GM19025 (cell line): Measurements from ENCODE around the gene SIGLEC7.
"Not testable (repeated sequence)": the region's sequence is repeated elsewhere in the genome, so short reads cannot be mapped to it uniquely, and the experiment has no call there.

ENCODE experiments used
- ATAC-seq: cut with Tn5 transposase; IDR thresholded peaks from one replicate; pipeline ENCODE4 v1.9.1; 2021; ENCODE audit warnings: mild to moderate bottlenecking, low read depth, moderate library complexity; ENCODE audit not compliant: unreplicated experiment

Gene SIGLEC7

DNA sequence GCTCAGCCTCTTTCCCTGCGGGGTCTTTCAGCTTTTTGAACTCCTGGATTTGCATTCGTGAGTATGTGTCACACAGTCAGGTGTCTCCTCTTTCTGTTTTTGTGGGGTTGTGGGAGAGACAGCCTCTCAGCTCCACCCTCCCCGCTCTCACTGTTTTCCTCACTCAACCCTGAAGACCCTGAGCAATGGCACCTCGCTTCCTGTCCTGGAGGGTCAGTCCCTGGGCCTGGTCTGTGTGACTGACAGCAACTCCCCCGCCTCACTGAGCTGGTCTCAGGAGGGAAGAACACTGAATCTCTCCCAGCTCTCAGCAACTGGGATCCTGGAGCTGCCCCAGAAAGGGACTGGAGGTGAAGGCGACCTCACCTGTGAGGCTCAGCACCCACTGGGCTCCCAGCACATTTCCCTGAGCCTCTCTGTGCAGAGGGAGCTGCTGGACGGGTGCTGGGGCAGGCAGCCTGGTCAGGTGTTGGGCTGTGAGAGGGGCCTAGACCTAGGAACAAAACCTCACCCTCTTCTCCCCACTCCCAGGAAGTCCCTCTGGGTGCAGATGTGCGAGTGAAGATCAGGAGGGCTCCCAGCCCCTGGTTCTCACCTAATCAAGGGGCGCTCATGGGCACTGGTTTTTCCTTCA lies 4.2 kb upstream of the SIGLEC7 start:
- no peak for ATAC-seq

DNA sequence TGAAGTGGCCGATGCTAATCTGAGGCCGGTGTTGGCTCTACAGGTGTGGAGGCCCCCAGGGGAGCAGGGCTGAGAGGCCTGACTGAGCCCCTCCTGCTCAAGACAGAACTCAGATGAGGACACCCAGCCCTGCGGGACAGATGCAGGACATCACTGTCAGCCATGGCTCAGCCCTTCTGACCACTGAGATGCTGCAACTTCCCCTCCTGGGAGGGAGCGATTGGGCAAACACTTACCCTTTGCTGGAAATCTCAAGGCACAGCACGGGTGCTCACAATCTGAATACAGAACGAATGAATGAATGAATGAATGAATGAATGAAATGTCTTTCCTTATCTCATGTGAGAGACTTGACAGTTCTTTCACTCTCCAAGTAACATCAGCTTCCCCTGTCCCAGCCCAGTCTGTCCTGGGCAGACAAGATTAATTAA lies 3.5 kb upstream of the SIGLEC7 start:
- ATAC-seq = no peak

DNA sequence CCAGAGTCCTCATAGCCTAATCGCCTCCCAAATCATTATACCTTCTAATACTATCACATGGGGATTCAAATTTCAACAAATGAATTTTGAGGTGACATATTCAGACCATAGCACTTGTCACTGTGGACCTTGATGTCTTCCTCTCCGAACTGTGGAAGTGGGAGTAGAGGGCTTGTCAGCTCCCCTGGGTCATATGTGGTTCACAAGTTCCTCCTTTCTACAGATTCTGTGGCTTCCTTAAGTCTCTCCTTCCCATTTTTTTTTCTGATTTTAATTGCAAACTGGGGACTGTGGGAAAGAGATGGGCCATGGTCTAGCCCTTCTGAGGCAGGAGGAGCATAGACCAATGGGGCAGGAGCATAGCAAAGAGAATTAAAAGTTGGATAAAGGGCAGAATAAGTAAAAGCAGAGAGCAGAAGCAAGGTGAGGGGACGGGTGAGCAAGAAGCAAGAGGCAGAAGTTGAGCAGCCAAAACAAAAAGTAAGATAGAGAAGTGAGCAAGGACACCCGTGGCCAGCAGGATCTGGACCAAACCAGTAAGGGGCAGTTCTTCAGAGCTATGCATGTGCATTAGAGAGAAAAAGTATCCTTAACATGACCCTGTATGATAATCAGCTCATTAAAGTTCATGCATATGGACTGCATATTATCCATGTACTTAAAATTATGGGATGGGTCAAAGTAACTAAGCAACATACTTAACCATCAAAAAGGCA lies 2.6 kb upstream of the SIGLEC7 start:
- ATAC-seq = no peak

DNA sequence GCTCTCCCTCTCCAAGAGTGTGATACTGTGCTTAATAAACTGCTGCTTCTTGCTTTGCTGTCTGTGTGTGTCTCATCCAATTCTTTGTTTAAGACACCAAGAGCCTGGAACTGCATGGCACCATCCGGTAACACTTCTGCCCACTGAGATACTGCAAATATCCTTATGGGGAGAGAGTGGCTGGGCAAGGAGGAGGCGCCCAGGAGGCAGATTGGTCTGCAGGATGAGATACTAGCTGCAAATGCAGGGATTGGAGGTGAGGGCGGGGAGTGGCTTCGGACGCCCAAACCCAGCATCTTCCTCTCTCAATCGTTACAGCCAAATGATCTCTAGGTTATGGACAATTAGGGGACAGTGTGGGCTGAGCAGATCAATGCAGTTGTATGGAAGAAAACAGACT lies 1.7 kb upstream of the SIGLEC7 start:
- ATAC-seq = no peak

DNA sequence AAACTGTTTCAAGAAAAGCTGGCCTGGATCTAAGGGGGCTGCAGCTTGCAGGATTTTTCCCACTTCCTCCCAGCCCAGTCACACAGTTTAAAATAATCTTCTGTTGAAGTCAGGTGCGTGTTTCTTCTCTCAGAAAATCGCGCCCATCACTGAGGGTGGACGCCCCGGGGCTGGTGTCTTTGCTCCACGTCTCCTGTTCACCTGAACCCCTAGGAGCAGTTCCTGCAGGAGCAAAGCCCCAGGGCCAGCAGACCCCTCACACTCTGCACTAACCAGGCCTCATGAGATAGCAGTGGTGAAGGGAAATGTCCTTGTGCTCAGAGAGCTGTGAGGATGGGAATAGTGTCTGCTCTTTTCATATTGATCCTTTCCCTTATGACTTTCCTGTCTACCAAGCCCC lies 920 bp upstream of the SIGLEC7 start:
- no peak for ATAC-seq

DNA sequence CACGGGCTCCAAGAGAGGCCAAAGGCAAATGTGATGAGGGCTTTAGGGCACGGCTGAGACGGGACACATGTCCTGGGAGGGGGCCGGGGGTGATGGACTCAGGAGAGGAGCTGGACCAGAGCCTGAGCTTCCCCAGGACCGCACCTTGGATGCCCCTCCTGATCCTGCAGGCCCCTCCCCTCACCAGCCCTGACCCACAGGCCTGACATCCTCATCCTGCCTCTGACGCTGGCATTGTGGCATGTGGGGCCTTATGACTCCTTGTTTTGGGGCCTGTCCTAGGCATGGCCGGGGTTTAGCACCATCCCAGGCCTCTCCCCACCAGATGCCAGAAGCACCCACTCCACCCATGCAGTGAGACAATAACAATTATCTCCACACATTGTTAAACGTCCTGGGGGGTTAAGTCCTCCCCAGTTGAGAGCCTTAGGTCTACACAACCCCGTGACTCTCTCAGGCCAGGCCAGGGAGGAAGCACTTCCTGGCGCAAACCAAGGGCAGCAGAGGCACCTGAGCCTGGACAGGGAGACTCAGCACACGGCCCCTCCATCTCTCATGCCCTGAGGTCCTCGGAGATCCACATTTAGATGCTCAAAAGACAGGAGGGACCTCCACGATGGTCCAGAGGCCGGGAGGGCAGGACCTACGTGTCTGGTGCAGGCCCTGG lies 841 bp downstream of the SIGLEC7 start:
- ATAC-seq = not testable (repeated sequence)

DNA sequence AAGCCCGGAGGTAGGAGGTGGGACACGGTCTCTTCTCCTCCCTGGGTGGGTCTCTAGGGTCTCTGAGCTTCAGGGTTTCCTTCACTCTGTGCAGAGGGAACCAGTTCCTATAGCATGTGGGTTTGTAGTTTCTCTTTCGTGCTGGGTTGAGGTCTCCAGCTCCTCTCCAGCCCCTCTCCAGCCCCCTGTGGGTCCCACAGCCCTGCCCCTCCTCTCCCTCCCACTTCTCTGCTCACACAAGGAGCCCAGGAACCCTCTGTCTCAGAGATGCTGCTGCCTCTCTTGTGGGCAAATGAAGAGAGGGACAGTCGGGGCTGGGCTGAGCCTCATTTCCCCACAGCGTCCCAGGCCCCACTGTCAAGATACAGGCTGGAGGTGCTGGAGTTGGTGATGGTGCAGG lies 1.4 kb downstream of the SIGLEC7 start:
- no peak for ATAC-seq

DNA sequence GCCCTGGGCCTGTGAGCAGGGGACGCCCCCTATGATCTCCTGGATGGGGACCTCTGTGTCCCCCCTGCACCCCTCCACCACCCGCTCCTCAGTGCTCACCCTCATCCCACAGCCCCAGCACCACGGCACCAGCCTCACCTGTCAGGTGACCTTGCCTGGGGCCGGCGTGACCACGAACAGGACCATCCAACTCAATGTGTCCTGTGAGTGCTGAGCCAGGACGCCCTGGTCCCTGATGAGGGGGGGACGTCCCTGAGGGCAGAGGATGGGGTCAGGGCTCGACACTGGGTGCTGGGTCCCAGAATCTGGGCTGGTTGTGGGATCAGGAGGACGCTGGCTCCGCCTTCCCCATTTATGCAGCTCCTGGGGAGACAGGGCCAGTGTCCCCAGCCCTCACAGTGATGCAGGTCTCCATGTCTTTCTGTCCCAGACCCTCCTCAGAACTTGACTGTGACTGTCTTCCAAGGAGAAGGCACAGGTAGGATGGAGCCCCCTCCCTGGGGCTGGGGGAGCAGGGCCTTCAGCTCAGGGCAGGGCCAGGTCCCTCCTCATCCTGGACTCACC lies 2.5 kb downstream of the SIGLEC7 start:
- no peak for ATAC-seq

DNA sequence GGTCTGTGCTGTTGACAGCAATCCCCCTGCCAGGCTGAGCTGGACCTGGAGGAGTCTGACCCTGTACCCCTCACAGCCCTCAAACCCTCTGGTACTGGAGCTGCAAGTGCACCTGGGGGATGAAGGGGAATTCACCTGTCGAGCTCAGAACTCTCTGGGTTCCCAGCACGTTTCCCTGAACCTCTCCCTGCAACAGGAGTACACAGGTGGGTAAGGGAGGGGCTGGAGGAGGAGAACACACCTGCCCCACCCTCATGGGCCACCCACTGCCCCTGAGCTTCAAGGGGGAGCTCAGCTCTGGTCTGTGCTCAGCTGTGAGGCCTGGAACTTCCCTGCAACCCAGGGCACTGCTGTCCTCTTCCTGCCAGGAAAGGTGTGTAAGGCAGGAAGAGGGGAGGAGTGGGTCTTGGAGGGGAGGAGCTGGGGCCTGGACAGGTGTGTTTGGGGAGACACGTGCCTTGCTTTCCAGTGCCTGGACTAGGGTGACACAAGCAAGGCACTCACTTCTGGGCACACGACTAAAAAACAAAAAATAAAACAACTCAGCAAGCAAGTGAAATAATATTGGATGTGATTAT lies 3.9 kb downstream of the SIGLEC7 start:
- no peak for ATAC-seq

DNA sequence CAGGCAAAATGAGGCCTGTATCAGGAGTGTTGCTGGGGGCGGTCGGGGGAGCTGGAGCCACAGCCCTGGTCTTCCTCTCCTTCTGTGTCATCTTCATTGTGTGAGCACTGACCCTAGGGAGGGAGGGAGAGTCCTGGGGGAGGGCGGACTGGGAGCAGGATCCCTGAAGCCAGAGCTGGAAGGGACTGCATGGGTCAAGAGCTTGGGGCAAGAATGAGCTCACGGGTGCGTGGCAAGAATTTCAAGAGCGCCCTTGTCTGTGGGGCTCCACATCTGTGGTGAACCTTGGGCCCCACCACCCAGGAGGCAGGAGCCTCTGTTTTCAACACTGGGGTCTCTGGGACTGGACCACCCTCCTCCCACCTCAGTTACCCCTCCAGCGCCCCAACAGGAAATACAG lies 4.7 kb downstream of the SIGLEC7 start:
- no peak for ATAC-seq

DNA sequence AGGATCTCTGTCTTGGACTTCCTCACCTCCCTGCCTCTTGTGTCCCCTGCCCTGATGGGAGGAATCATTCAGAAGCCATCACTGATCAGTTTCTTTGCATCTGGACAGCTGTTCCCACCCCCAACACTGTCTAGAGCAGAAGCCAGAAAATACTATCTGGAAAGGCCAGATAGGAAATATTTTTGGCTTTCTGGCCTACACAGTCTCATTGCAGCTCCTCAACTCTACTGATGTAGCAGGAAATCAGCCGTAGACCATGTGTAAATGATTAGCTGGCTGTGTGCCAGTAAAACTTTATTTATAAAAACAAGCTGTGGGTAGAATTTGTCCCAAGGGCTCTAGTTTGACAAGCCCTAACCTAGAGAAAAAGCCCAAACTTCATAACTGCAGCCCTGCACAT lies 5.6 kb downstream of the SIGLEC7 start:
- ATAC-seq = no peak

DNA sequence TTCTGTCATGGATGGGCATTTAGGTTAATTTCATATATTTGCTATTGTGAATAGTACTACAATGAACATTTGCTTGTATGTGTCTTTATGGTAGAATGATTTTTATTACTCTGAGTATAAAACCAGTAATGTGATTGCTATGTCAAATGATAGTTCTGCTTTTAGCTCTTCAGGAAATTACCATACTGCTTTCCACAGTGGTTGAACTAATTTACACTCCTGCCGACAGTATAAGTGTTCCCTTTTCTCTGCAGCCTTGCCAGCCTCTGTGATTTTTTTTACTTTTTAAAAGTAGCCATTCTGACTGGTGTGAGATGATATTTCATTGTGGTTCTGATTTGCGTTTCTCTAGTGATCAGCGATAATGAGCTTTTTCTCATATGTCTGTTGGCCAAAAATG lies 6.5 kb downstream of the SIGLEC7 start:
- no peak for ATAC-seq

DNA sequence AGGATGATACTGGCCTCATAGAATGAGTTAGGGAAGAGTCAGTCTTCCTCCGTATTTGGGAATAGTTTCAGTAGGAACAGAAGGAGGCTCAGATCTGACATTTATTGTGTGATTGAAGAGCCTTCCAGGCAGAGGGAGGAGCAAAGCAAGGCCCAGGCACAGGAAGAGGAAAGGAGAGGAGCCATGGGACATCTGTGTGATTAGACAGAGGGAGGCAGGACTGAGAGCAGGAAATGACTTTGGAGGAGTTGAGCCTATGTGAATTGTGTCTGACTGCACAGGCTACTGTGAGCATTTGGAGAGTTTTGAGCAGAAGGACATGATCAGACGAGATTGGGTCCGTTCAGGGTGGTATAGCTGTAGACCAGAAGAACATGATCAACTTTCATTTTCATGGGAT lies 8.5 kb downstream of the SIGLEC7 start:
- no peak for ATAC-seq

DNA sequence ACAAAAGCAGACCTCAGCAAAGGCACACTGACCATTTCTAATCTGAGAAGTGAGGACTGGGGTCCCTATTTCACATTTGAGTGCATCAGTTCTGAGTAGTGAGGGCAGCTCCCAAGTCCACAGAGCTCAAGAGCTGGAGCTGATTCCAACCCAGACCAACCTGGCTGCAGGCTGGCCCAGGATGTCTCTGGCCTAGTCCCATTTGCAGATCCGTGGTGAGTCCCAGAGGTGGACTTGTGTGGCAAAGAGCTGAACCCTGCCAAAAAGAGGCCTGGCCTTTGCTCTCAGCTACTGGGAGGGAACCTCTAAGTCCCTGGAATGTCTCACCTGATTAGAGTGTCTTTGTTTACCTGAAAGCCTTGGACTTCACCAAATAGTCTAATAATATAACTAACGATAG lies 14.6 kb downstream of the SIGLEC7 start:
- ATAC-seq = no peak

DNA sequence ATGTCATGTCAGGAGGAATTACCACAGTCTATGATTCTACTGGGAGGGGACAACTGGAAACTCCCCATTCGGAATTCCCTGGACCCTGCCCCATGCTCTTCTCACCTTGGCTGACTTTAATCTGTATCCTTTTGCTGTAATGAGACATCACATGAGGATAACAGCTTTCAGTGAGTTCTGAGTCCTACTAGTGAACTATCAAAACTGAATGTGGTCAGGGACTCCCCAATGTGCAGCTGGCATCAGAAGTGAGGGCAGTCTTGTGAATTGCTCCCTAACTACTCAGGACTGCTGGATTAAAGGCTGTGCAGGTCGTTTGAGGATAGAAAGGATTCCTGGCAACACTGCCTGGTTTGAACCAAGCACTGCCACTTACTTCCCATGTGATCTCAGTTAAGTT lies 15.2 kb downstream of the SIGLEC7 start:
- no peak for ATAC-seq

DNA sequence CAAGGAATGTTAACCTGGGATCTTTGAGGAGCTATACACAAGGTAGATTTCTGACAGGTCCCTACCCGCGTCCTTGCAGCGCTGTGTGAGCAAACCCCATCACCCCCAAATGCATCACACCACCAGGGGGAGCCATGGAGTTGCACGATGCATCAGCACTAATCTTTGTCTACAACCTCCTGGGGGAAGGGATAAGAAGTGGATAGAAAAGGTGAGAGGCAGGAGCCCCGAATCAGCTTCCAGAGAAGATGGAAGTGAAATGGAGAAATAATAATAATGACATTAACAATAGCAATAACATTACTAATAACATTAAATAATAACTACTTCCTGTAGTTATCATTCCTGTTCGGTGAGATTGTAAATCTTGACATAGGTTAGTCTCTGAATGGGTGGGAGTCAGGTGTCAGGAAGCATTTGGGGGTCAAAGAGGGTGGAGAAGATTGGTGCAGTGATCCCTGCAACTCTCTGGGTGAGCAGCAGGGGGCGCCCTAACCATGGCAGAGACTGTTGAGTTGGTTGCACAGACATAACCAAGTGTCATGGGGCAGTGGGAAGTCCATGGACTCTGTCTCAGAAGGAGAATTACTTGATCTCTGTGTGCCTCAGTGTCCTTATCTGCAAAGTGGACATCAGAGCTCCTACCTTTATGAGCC lies 16.5 kb downstream of the SIGLEC7 start:
- no peak for ATAC-seq

DNA sequence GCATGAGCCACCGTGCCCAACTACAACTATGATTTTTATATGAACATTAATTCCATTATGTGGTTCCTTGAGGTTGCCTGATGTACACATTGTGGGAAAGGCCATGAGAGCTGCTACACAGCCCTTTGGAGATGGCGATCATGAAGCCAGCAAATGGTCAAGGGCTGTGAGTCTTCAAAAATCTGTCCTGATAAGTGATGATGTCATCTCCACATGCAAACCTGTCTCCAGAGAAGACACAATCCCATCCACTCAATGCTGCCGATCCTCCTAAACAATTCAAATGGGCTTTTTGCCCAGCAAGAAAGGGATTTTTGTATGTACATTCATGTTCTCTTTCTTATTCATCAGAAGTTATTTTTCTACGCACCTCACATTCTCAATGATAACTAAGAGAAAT lies 17.6 kb downstream of the SIGLEC7 start:
- no peak for ATAC-seq

DNA sequence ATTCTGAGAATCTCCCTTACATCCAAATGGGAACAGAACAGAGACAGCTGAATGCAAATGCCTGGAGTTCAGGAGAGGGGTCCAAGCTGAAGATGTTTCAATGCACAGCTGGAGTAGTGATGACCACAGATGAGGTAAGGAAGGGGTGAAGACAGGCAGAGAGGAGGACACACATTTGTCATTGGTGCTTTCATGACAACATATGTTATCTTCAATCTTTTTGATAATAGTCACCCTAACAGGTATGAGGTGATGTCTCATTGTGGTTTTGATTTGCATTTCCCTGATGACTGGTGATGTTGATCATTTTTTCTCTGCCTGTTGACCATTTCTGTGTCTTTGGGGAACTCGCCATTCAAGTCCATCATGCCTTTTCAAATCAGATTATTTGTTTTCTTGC lies 19.2 kb downstream of the SIGLEC7 start:
- no peak for ATAC-seq

DNA sequence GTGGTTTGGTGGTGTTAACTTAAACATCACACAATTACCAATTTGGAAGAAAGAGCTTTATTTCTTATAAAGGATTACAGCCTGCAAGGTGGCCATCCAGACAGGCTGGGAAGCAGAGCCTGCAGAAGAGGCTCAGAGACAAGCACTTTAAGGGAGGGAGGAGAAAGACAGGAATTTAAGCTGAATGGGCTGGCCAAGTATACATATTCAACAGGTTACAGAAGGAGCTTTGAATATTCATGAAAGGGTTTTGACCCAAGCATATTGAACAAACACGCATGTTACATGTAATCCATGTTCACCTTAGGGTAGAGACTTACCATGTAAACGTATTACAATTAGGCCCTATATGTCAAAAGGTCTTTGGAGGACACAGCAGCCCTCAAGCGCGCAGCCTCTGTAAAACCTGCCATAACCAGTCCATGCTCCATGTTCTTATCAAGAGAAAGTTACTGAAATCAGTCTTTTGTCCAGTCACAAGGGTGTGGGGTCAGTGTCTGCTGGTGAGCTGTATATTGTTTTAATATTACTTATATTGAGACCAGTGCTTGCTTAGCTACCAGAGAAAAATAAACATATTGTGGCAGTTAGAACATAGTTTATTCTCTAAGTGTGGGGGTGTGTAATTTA lies 19.9 kb downstream of the SIGLEC7 start:
- ATAC-seq = no peak

DNA sequence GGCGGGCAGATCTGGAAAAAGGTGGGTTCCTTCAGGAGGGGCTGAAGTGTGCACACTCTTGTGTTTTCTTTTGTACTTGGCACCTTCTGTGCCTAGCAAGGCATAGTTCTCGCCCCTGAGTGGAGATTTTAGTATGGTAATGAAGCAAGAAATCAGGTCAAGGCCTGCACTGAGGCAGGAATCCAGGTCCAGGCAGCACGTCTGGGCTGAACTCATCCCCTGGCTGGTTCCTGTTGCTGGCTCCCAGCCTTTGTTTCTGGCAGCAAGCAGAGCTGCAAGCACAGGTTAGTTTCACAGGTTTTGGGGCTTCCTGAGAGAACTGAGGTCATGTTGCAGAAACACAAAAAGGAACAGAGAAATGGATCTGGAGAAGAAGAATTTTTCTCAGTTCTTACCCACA lies 21.2 kb downstream of the SIGLEC7 start:
- ATAC-seq = no peak
